ENCODE data around the gene CDK5RAP2.

GRCh38 chr9:120441426-120442307 lies 138.3 kb downstream of the CDK5RAP2 start:
- TF ChIP-seq EZH2 (IDR thresholded peaks at IDR 0.05; ENCODE audit: borderline replicate concordance, low read depth, low read length, severe bottlenecking) (no peak), CTCF (IDR thresholded peaks at IDR 0.05; ENCODE audit: borderline replicate concordance, extremely low read depth, low read length, poor library complexity, severe bottlenecking) (no peak)
